GM23248 (cell line): ENCODE measurements around the gene JHY.

Source experiments
- EZH2 ChIP-seq: fragments of 200-600 bp; sonication (generic); IDR thresholded peaks from 2 replicates; pipeline ENCODE4 v1.6.1; 2018; ENCODE audit warnings: antibody characterized with exemption, mild to moderate bottlenecking; ENCODE audit not compliant: insufficient read depth, poor library complexity, severe bottlenecking
- EZH2phosphoT487 ChIP-seq: fragments of 200-600 bp; sonication (generic); IDR thresholded peaks from 2 replicates; pipeline ENCODE4 v1.6.1; 2018; ENCODE audit warnings: antibody characterized with exemption, moderate library complexity, mild to moderate bottlenecking, low read depth; ENCODE audit not compliant: insufficient read depth

DNA sequence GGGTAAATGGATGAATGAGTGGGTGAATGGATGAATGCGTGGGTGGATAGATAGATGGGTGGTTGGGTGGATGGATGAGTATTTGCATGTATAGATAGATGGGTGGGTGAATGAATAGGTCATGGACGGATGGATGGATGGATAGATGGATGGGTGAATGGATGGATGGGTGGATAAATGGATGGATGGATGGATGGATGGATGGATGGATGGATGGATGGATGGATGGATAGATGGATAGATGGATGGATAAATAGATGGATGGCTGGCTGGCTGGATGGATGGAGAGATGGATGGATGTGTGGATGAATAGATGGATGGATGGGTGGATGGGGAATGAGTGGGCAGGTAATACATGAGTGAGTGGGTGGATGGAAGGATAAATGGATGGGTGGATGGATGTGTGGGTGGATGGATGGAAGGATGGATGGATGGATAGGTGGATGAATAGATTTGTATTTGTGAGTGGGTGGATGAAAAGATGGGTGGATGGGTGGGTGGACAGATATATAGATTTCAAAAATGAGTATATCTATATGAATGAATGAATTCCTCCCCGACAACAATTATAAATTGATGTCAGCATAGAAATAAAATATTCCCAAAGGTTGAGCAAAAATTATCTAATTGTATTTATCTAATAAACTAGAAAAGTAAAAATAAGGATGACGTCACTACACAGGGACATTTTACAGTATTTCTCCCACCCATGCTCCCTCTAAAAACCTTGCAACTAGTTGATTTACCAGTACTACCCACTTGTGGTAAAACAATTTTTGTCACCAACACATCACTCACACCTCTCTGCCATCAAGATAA lies 44.8 kb upstream of the JHY start:
- TF ChIP-seq EZH2, result no peak
- TF ChIP-seq EZH2phosphoT487, result no peak
